Measurements from ENCODE around the gene PKDCC.

The PKDCC gene

DNA sequence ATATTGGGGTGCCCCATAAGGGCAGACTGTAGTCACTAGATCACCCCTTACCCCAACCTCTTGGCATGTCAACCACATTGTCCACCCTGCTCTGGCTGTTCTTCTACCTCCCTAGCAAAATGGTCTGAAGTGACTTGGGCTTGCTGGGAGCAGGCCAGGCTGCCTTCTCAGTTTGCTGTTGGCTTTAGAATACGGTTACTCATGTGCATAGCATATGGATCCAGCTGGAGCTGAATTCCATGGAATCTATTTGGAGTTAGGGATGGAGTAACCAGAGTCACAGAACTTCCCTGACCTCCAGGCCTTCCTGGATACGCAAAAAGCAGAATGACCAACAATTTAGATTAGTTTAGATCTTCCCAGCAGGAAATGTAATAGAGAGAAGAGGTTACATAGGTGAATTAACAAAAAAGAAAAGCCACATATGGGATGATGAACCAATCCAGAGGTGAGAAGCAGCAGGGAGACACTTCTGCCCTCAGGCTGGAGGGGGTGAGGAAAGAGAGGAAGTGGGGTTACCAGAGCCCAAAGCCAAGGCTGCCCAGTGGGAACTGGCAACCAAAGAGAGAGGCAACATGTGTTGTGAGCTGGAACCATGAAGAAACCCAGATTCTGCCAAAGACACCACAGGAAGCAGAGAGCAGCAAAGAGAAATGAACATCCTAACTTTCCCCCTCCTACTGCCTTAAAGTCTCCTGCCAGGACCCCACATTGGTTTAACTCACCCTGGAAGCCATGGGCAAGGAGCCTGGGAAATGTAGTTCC, 26.1 kb downstream of the PKDCC start:
- no peak overlapping the region for H3K27ac ChIP-seq (ENCODE audit: low read length)
- H3K36me3 ChIP-seq (replicated peaks; ENCODE audit: low read depth, low read length) = no peaks in the 10 kb centered on the region
- no peaks in the 10 kb centered on the region for H4K20me1 ChIP-seq (ENCODE audit: insufficient read depth, low read length)
- H2AFZ ChIP-seq (ENCODE audit: low read depth, low read length) = no peak overlapping the region
- H3K4me3 ChIP-seq (ENCODE audit: low read length) = no peak overlapping the region
- peaks cover 23% of the 10 kb centered on the region for H3K27me3 ChIP-seq (ENCODE audit: low read depth, low read length)
- TF ChIP-seq, protein P1, sequence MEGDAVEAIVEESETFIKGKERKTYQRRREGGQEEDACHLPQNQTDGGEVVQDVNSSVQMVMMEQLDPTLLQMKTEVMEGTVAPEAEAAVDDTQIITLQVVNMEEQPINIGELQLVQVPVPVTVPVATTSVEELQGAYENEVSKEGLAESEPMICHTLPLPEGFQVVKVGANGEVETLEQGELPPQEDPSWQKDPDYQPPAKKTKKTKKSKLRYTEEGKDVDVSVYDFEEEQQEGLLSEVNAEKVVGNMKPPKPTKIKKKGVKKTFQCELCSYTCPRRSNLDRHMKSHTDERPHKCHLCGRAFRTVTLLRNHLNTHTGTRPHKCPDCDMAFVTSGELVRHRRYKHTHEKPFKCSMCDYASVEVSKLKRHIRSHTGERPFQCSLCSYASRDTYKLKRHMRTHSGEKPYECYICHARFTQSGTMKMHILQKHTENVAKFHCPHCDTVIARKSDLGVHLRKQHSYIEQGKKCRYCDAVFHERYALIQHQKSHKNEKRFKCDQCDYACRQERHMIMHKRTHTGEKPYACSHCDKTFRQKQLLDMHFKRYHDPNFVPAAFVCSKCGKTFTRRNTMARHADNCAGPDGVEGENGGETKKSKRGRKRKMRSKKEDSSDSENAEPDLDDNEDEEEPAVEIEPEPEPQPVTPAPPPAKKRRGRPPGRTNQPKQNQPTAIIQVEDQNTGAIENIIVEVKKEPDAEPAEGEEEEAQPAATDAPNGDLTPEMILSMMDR (IDR thresholded peaks at IDR 0.05; ENCODE audit: low read depth, low read length) = no peak
- TF ChIP-seq EZH2phosphoT487 (IDR thresholded peaks at IDR 0.05; ENCODE audit: low read depth) = no peak
- H3K79me2 ChIP-seq (ENCODE audit: low read length) = no peaks in the 10 kb centered on the region
- H3K9ac ChIP-seq (ENCODE audit: low read length) = no peak overlapping the region
- no peaks in the 10 kb centered on the region for H3K4me1 ChIP-seq (ENCODE audit: low read length)
- H3K4me2 ChIP-seq (ENCODE audit: low read length) = no peak overlapping the region
- no peaks in the 10 kb centered on the region for H3K9me3 ChIP-seq (ENCODE audit: insufficient read depth, low read length)

- Histone ChIP-seq H3K4me2 (ENCODE audit: low read length) (no peak overlapping the region), H3K9ac (ENCODE audit: low read length) (no peak overlapping the region), H3K36me3 (replicated peaks; ENCODE audit: low read depth, low read length) (no peaks in the 10 kb centered on the region), H3K4me3 (ENCODE audit: low read length) (no peak overlapping the region), H4K20me1 (ENCODE audit: insufficient read depth, low read length) (no peaks in the 10 kb centered on the region), H2AFZ (ENCODE audit: low read depth, low read length) (no peak overlapping the region), H3K4me1 (ENCODE audit: low read length) (no peaks in the 10 kb centered on the region), H3K9me3 (ENCODE audit: insufficient read depth, low read length) (no peaks in the 10 kb centered on the region), H3K27ac (ENCODE audit: low read length) (no peak overlapping the region), H3K27me3 (ENCODE audit: low read depth, low read length) (peaks cover 21% of the 10 kb centered on the region; the same call in 1 of the 2 replicates), H3K79me2 (ENCODE audit: low read length) (no peaks in the 10 kb centered on the region)
- no peak for TF ChIP-seq EZH2phosphoT487 (IDR thresholded peaks at IDR 0.05; ENCODE audit: low read depth)
- TF ChIP-seq, protein P1 (IDR thresholded peaks at IDR 0.05; ENCODE audit: low read depth, low read length) = no peak
These were observed 26.8 kb downstream of the PKDCC start for GRCh38 chr2:42074661-42075060.

DNA sequence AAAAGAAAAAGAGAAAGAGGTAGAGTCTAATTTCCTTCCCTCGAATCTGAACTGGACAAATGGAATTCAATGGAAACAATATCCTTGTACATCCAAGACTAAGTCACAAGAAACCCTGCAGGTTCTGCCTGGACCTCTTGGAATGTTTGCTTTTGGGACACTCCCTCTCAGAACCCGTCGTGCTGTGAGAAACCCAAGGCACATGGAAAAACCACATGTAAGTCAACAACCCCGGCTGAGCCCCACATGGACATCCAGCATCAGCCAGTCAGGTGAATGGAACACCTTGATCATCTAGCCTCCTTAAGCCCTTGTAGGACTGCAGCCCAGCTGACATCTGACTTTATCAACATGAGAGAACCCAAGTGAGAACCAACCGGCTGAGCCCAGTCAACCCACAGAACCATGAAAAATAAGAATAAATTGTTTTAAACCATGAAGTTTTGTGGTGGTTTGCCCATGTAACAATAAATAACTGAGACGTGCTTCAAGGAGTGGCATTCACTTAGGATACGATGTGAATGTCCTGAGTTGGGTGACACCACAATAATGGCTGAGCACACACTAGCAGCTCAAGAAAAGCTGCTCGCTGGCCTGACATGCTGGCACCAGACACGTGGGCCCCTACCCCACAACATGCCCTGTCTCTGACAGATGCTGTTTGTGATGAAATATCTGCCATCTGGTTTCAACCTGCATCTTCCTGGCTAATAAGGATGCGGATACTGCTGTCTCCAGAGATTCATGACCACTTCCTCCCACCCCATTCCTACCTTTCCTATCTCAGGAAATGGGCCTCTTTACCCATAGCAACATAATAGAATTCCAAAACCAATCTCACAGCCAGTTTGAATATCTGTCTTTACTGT, 28.8 kb downstream of the PKDCC start:
- H3K4me2 ChIP-seq (ENCODE audit: low read length) = no peak overlapping the region
- TF ChIP-seq, protein P1 (IDR thresholded peaks at IDR 0.05; ENCODE audit: low read depth, low read length) = no peak
- TF ChIP-seq EZH2phosphoT487 (IDR thresholded peaks at IDR 0.05; ENCODE audit: low read depth) = no peak
- H3K27me3 ChIP-seq (ENCODE audit: low read depth, low read length) = peaks cover 23% of the 10 kb centered on the region
- no peak overlapping the region for H2AFZ ChIP-seq (ENCODE audit: low read depth, low read length)
- H3K9me3 ChIP-seq (ENCODE audit: insufficient read depth, low read length) = no peaks in the 10 kb centered on the region
- no peaks in the 10 kb centered on the region for H3K79me2 ChIP-seq (ENCODE audit: low read length)
- no peak overlapping the region for H3K27ac ChIP-seq (ENCODE audit: low read length)
- no peaks in the 10 kb centered on the region for H4K20me1 ChIP-seq (ENCODE audit: insufficient read depth, low read length)
- H3K36me3 ChIP-seq (replicated peaks; ENCODE audit: low read depth, low read length) = no peaks in the 10 kb centered on the region
- no peak overlapping the region for H3K9ac ChIP-seq (ENCODE audit: low read length)
- H3K4me1 ChIP-seq (ENCODE audit: low read length) = no peaks in the 10 kb centered on the region
- H3K4me3 ChIP-seq (ENCODE audit: low read length) = no peak overlapping the region

DNA sequence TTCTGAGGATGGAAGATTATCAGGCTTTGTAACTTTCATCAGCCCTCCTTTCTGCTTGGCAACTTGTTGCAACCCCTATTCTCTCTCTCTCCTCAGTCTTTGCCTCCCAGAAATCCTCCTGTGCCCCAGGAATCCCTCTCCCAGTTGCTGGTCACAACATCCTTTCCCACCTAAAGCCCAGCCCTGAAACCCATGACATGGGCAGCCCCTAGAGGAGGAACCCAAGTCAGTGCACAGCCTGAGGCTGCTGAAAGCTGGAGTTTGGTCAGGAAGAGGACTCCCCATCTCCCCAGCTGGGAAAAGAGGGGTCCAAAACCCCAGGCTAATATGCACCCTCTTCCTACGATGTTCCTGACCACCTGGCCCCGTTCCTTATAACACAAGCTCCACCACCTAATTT, 29.5 kb downstream of the PKDCC start:
- H3K4me3 ChIP-seq (ENCODE audit: low read length) = no peak overlapping the region
- H3K36me3 ChIP-seq (replicated peaks; ENCODE audit: low read depth, low read length) = no peaks in the 10 kb centered on the region
- TF ChIP-seq, protein P1 (IDR thresholded peaks at IDR 0.05; ENCODE audit: low read depth, low read length) = no peak
- TF ChIP-seq EZH2phosphoT487 (IDR thresholded peaks at IDR 0.05; ENCODE audit: low read depth) = no peak
- H3K9me3 ChIP-seq (ENCODE audit: insufficient read depth, low read length) = no peaks in the 10 kb centered on the region
- H3K27me3 ChIP-seq (ENCODE audit: low read depth, low read length) = peaks cover 23% of the 10 kb centered on the region
- no peaks in the 10 kb centered on the region for H4K20me1 ChIP-seq (ENCODE audit: insufficient read depth, low read length)
- no peak overlapping the region for H3K4me2 ChIP-seq (ENCODE audit: low read length)
- H3K9ac ChIP-seq (ENCODE audit: low read length) = no peak overlapping the region
- no peak overlapping the region for H2AFZ ChIP-seq (ENCODE audit: low read depth, low read length)
- no peaks in the 10 kb centered on the region for H3K79me2 ChIP-seq (ENCODE audit: low read length)
- H3K27ac ChIP-seq (ENCODE audit: low read length) = no peak overlapping the region
- H3K4me1 ChIP-seq (ENCODE audit: low read length) = no peaks in the 10 kb centered on the region
